ENCODE data around the gene LAMA4. TPM values are rescaled to one million over a fixed set of nuclear protein-coding genes. Genes with fewer than 3 reads are reported as not detected.

The LAMA4 gene
- total RNA-seq, 1 experiment from 2014 or later: not detected

GRCh38 chr6:112155886-112156285 lies 98.5 kb downstream of the LAMA4 start:
- no peaks in the 10 kb centered on the region for H3K9me3 Mint-ChIP-seq (ENCODE audit: unreplicated experiment)
- Histone ChIP-seq H3K9me3 (no peaks in the 10 kb centered on the region), H3K27me3 (replicated peaks; ENCODE audit: control insufficient read depth, insufficient read depth, low read length) (no peaks in the 10 kb centered on the region), H3K36me3 (ENCODE audit: control insufficient read depth, insufficient read depth, low read length) (no peaks in the 10 kb centered on the region), H3K4me3 (ENCODE audit: low read depth, low read length) (no peak overlapping the region), H3K4me1 (no peaks in the 10 kb centered on the region)
- TF ChIP-seq CTCF (IDR thresholded peaks at IDR 0.05; ENCODE audit: insufficient read depth in 1 of 2, low read depth in 1 of 2, low read length in 1 of 2, severe bottlenecking in 1 of 2, unreplicated experiment in 1 of 2): no peak
- no TSS peak for BruUV-seq (replicated peaks)
- peaks cover 20% of the 10 kb centered on the region for H3K27me3 Mint-ChIP-seq (ENCODE audit: insufficient read depth, unreplicated experiment)
- H3K4me3 Mint-ChIP-seq (ENCODE audit: unreplicated experiment): no peak overlapping the region
- ChIA-PET CTCF (no interaction called here), POLR2A (no interaction called here)
- no peaks in the 10 kb centered on the region for H3K36me3 Mint-ChIP-seq (ENCODE audit: insufficient read depth, unreplicated experiment)
- no peaks in the 10 kb centered on the region for H3K4me1 Mint-ChIP-seq (ENCODE audit: low read depth, unreplicated experiment)
- intact Hi-C loops (cut with micrococcal nuclease; ENCODE audit: unreplicated experiment): no loop called here
- no peak for DNase-seq
- H3K27ac Mint-ChIP-seq (ENCODE audit: unreplicated experiment): no peak overlapping the region

- H3K27ac Mint-ChIP-seq (ENCODE audit: unreplicated experiment): no peak overlapping the region
- Histone ChIP-seq H3K9me3 (no peaks in the 10 kb centered on the region), H3K36me3 (ENCODE audit: control insufficient read depth, insufficient read depth, low read length) (no peaks in the 10 kb centered on the region), H3K4me1 (no peaks in the 10 kb centered on the region), H3K27me3 (replicated peaks; ENCODE audit: control insufficient read depth, insufficient read depth, low read length) (no peaks in the 10 kb centered on the region), H3K4me3 (ENCODE audit: low read depth, low read length) (no peak overlapping the region)
- BruUV-seq (replicated peaks): no TSS peak
- intact Hi-C loops (cut with micrococcal nuclease; ENCODE audit: unreplicated experiment): no loop called here
- no peak for DNase-seq
- no peaks in the 10 kb centered on the region for H3K4me1 Mint-ChIP-seq (ENCODE audit: low read depth, unreplicated experiment)
- CTCF ChIA-PET: no interaction called here
- no peaks in the 10 kb centered on the region for H3K9me3 Mint-ChIP-seq (ENCODE audit: unreplicated experiment)
- TF ChIP-seq CTCF (IDR thresholded peaks at IDR 0.05; ENCODE audit: insufficient read depth in 1 of 2, low read depth in 1 of 2, low read length in 1 of 2, severe bottlenecking in 1 of 2, unreplicated experiment in 1 of 2): no peak
- H3K27me3 Mint-ChIP-seq (ENCODE audit: insufficient read depth, unreplicated experiment): peaks cover 17% of the 10 kb centered on the region
- no peaks in the 10 kb centered on the region for H3K36me3 Mint-ChIP-seq (ENCODE audit: insufficient read depth, unreplicated experiment)
- POLR2A ChIA-PET: no interaction called here
- no peak overlapping the region for H3K4me3 Mint-ChIP-seq (ENCODE audit: unreplicated experiment)
Observed at GRCh38 chr6:112154711-112155110, 99.7 kb downstream of the LAMA4 start.

GRCh38 chr6:112153926-112154607 lies 100.3 kb downstream of the LAMA4 start:
- H3K9me3 Mint-ChIP-seq (ENCODE audit: unreplicated experiment): no peaks in the 10 kb centered on the region
- H3K27me3 Mint-ChIP-seq (ENCODE audit: insufficient read depth, unreplicated experiment): peaks cover 11% of the 10 kb centered on the region
- Histone ChIP-seq H3K9me3 (no peaks in the 10 kb centered on the region), H3K27me3 (replicated peaks; ENCODE audit: control insufficient read depth, insufficient read depth, low read length) (no peaks in the 10 kb centered on the region), H3K36me3 (ENCODE audit: control insufficient read depth, insufficient read depth, low read length) (no peaks in the 10 kb centered on the region), H3K4me3 (ENCODE audit: low read depth, low read length) (no peak overlapping the region), H3K4me1 (no peaks in the 10 kb centered on the region)
- no peak overlapping the region for H3K4me3 Mint-ChIP-seq (ENCODE audit: unreplicated experiment)
- intact Hi-C loops (cut with micrococcal nuclease; ENCODE audit: unreplicated experiment): no loop called here
- CTCF ChIA-PET: no interaction called here
- no peaks in the 10 kb centered on the region for H3K4me1 Mint-ChIP-seq (ENCODE audit: low read depth, unreplicated experiment)
- DNase-seq: no peak
- no peak for TF ChIP-seq CTCF (IDR thresholded peaks at IDR 0.05; ENCODE audit: insufficient read depth in 1 of 2, low read depth in 1 of 2, low read length in 1 of 2, severe bottlenecking in 1 of 2, unreplicated experiment in 1 of 2)
- POLR2A ChIA-PET: no interaction called here
- no peaks in the 10 kb centered on the region for H3K36me3 Mint-ChIP-seq (ENCODE audit: insufficient read depth, unreplicated experiment)
- BruUV-seq (replicated peaks): no TSS peak
- H3K27ac Mint-ChIP-seq (ENCODE audit: unreplicated experiment): no peak overlapping the region

Measured in Caco-2 (cell line).